Lower leg skin (tissue), 3 donors: ENCODE results near the gene KLHL14.

Experiments
- POLR2A ChIP-seq, 2 donors: fragments of 450-650 bp; IDR thresholded peaks; one replicate each; pipeline ENCODE4 v1.6.1; 2016 to 2017; ENCODE audit warnings: antibody characterized with exemption in 2 of 2, mild to moderate bottlenecking in 1 of 2, moderate library complexity in 1 of 2
- TF ChIP-seq, protein P1 (sequence below), 3 donors: fragments of 450-650 bp; IDR thresholded peaks; one replicate each; pipeline ENCODE4 v1.5.1; 2016; ENCODE audit warnings: antibody characterized with exemption in 3 of 3, mild to moderate bottlenecking in 3 of 3, moderate library complexity in 2 of 3

GRCh38 chr18:32701313-32701712, 71.5 kb downstream of the KLHL14 start:
- TF ChIP-seq, protein P1, sequence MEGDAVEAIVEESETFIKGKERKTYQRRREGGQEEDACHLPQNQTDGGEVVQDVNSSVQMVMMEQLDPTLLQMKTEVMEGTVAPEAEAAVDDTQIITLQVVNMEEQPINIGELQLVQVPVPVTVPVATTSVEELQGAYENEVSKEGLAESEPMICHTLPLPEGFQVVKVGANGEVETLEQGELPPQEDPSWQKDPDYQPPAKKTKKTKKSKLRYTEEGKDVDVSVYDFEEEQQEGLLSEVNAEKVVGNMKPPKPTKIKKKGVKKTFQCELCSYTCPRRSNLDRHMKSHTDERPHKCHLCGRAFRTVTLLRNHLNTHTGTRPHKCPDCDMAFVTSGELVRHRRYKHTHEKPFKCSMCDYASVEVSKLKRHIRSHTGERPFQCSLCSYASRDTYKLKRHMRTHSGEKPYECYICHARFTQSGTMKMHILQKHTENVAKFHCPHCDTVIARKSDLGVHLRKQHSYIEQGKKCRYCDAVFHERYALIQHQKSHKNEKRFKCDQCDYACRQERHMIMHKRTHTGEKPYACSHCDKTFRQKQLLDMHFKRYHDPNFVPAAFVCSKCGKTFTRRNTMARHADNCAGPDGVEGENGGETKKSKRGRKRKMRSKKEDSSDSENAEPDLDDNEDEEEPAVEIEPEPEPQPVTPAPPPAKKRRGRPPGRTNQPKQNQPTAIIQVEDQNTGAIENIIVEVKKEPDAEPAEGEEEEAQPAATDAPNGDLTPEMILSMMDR (IDR thresholded peaks at IDR 0.05) = no peak
- no peak for TF ChIP-seq POLR2A (IDR thresholded peaks at IDR 0.05)
